GM23338 (cell line): ENCODE measurements around the gene PYGO1. TPM values are rescaled to one million over a fixed set of nuclear protein-coding genes. Genes with fewer than 3 reads are reported as not detected.
A peak's percentile ranks its signal among the peaks of the same experiment; 100 is the strongest.

Experiments
- ATAC-seq: fragments of 200-7000 bp; cut with Tn5 transposase; 3 replicates; pipeline ENCODE4 v1.9.1; 2020
- DNase-seq: peaks from one replicate; pipeline ENCODE4 v3.0.0-alpha.2; 2015; ENCODE audit warnings: low spot score
- H2AFZ ChIP-seq: fragments of 200-600 bp; sonication (generic); 2 replicates; pipeline ENCODE4 v1.8.0; 2016; ENCODE audit warnings: antibody characterized with exemption, mild to moderate bottlenecking, moderate library complexity
- H3F3A ChIP-seq: fragments of 200-600 bp; sonication (generic); replicated peaks from 2 replicates; pipeline ENCODE4 v1.8.0; 2017; ENCODE audit warnings: antibody characterized with exemption, mixed run types, low read depth
- H3K27ac ChIP-seq: fragments of 200-600 bp; sonication (generic); 2 replicates; pipeline ENCODE4 v1.6.1; 2016; ENCODE audit warnings: low read depth
- H3K27me3 ChIP-seq: fragments of 200-600 bp; sonication (generic); 2 replicates; pipeline ENCODE4 v1.8.0; 2016; ENCODE audit warnings: mild to moderate bottlenecking, mixed run types, moderate library complexity; ENCODE audit not compliant: insufficient read depth
- H3K36me3 ChIP-seq: fragments of 200-600 bp; sonication (generic); 2 replicates; pipeline ENCODE4 v1.8.0; 2016; ENCODE audit warnings: mild to moderate bottlenecking; ENCODE audit not compliant: insufficient read depth
- H3K4me1 ChIP-seq: fragments of 200-600 bp; sonication (generic); 2 replicates; pipeline ENCODE4 v1.8.0; 2016; ENCODE audit warnings: mild to moderate bottlenecking, moderate library complexity; ENCODE audit not compliant: insufficient read depth
- H3K4me2 ChIP-seq: fragments of 200-600 bp; sonication (generic); 2 replicates; pipeline ENCODE4 v1.7.1; 2017; ENCODE audit warnings: mixed run types
- H3K4me3 ChIP-seq: fragments of 200-600 bp; sonication (generic); 2 replicates; pipeline ENCODE4 v1.6.1; 2016; ENCODE audit warnings: mixed run types
- H3K79me2 ChIP-seq: fragments of 200-600 bp; sonication (generic); replicated peaks from 2 replicates; pipeline ENCODE4 v1.8.0; 2017; ENCODE audit warnings: mild to moderate bottlenecking; ENCODE audit not compliant: insufficient read depth
- H3K9me2 ChIP-seq: fragments of 200-600 bp; sonication (generic); 2 replicates; pipeline ENCODE4 v1.8.0; 2017; ENCODE audit not compliant: insufficient read depth
- H4K20me1 ChIP-seq: fragments of 200-600 bp; sonication (generic); replicated peaks from 2 replicates; pipeline ENCODE4 v1.8.0; 2017; ENCODE audit warnings: mild to moderate bottlenecking; ENCODE audit not compliant: insufficient read depth
- H3K27ac Mint-ChIP-seq: 2 replicates; pipeline ENCODE4 v1.8.0; 2020; ENCODE audit warnings: inconsistent platforms, mild to moderate bottlenecking, moderate library complexity, mixed read lengths
- H3K27me3 Mint-ChIP-seq: 3 replicates; pipeline ENCODE4 v1.8.0; 2022; ENCODE audit warnings: low read depth, mild to moderate bottlenecking, moderate library complexity, mixed read lengths, inconsistent platforms; ENCODE audit not compliant: insufficient read depth, poor library complexity
- H3K36me3 Mint-ChIP-seq: 3 replicates; pipeline ENCODE4 v1.8.0; 2021; ENCODE audit warnings: low read depth, mild to moderate bottlenecking, inconsistent platforms, moderate library complexity, mixed read lengths
- H3K4me1 Mint-ChIP-seq: 3 replicates; pipeline ENCODE4 v1.8.0; 2020; ENCODE audit warnings: mild to moderate bottlenecking, inconsistent platforms, mixed read lengths
- H3K4me3 Mint-ChIP-seq: 3 replicates; pipeline ENCODE4 v1.8.0; 2021; ENCODE audit warnings: moderate library complexity, mild to moderate bottlenecking, inconsistent platforms, mixed read lengths
- H3K9me3 Mint-ChIP-seq: 3 replicates; pipeline ENCODE4 v1.8.0; 2020; ENCODE audit warnings: moderate library complexity, mild to moderate bottlenecking, inconsistent platforms, mixed read lengths
- CREB1 ChIP-seq: fragments of 250-450 bp; sonication (Bioruptor Pico); IDR thresholded peaks from 2 replicates; pipeline ENCODE4 v1.5.0; 2020; ENCODE audit warnings: low read depth, mild to moderate bottlenecking, moderate library complexity
- EZH2phosphoT487 ChIP-seq: fragments of 200-600 bp; sonication (generic); IDR thresholded peaks from one replicate; pipeline ENCODE4 v1.8.1; 2018; ENCODE audit warnings: antibody characterized with exemption; ENCODE audit not compliant: unreplicated experiment
- NANOG ChIP-seq: IDR thresholded peaks from 2 replicates; pipeline ENCODE4 v1.6.1; 2016; ENCODE audit warnings: antibody characterized with exemption, borderline replicate concordance
- POLR2AphosphoS5 ChIP-seq: IDR thresholded peaks from 2 replicates; pipeline ENCODE4 v1.6.1; 2016; ENCODE audit warnings: antibody characterized with exemption, low read depth
- STAT1 ChIP-seq: IDR thresholded peaks from one replicate; pipeline ENCODE4 v1.6.1; 2016; ENCODE audit warnings: antibody characterized with exemption; ENCODE audit not compliant: unreplicated experiment
- ZNF114 ChIP-seq: fragments of 250-450 bp; sonication (Bioruptor Pico); IDR thresholded peaks from 2 replicates; pipeline ENCODE4 v1.5.0; 2020; ENCODE audit warnings: mild to moderate bottlenecking, moderate library complexity
- polyA plus RNA-seq: library from polyadenylated mRNA; unstranded; fragments of >200 nt; fragmentation: Nextera tagmentation; extraction: Ambion mirVana; gene quantifications from 2 replicates; pipeline ENCODE4 v1.2.1, GENCODE V29; 2016
- total RNA-seq: library from RNA; depleted of rRNA; stranded (reverse); fragments of >200 nt; shearing (Covaris generic); gene quantifications from 2 replicates; pipeline ENCODE4 v1.2.3, GENCODE V29; 2014
- TF ChIP-seq, protein P1 (sequence below), 2 experiments: fragments of 200-600 bp in 1 of 2; sonication (generic) in 1 of 2; conservative IDR thresholded peaks; 2 replicates each; pipeline versions ENCODE4 v1.5.1 to v1.6.1; 2016 to 2017; ENCODE audit warnings: antibody characterized with exemption in 2 of 2, low read depth in 2 of 2, mild to moderate bottlenecking in 2 of 2, moderate library complexity in 1 of 2
- TF ChIP-seq, protein P2 (sequence below): IDR thresholded peaks from one replicate; pipeline ENCODE4 v1.6.1; 2018; ENCODE audit warnings: antibody characterized with exemption; ENCODE audit not compliant: unreplicated experiment
- TF ChIP-seq, protein P3 (sequence below): fragments of 250-450 bp; sonication (Bioruptor Pico); IDR thresholded peaks from 2 replicates; pipeline ENCODE4 v1.5.0; 2020; ENCODE audit warnings: mild to moderate bottlenecking, moderate library complexity
- TF ChIP-seq, protein P4 (sequence below): IDR thresholded peaks from 2 replicates; pipeline ENCODE4 v1.6.1; 2016; ENCODE audit warnings: antibody characterized with exemption

PYGO1 gene
- total and polyA plus RNA-seq, 2 experiments from 2014 or later = 0.18 to 0.52 TPM

DNA sequence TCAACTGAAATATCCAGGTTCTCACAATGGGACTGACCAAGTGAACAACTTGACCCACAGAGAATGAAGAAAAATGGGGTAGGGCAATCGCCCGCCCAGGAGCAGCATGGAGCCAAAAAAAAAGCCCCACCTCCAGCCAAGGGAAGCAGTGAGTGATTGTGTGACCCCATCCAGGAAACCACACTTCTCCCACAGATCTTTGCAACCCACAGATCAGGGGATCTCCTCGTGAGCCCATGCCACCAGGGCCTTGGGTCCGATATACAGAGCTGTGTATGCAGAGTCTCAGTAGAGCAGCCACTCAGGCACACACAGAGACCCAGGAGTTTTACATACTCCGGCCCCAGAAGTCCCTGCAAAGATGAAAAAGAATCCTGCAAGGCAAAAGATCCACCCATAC, 35.7 kb downstream of the PYGO1 start:
- no peak overlapping the region for H3K4me3 ChIP-seq
- H3K9me2 ChIP-seq = no peaks in the 10 kb centered on the region
- Mint-ChIP-seq H3K9me3 (peaks cover 34% of the 10 kb centered on the region), H3K36me3 (peaks cover 21% of the 10 kb centered on the region), H3K4me1 (0 out of 3 replicates have a peak, but pooled peaks cover 3% of the 10 kb centered on the region), H3K27me3 (peaks cover 2% of the 10 kb centered on the region), H3K27ac (no peak overlapping the region), H3K4me3 (no peak overlapping the region)
- H3K27me3 ChIP-seq = no peaks in the 10 kb centered on the region
- H3K79me2 ChIP-seq = no peaks in the 10 kb centered on the region
- no peak overlapping the region for H3K4me2 ChIP-seq
- no peaks in the 10 kb centered on the region for H3F3A ChIP-seq
- H2AFZ ChIP-seq = peak overlapping the region; percentile 88; the same call in 1 of the 2 replicates
- ATAC-seq (no peak), DNase-seq (no peak)
- H3K36me3 ChIP-seq = peaks cover 5% of the 10 kb centered on the region; the same call in 1 of the 2 replicates
- no peak for TF ChIP-seq EZH2phosphoT487
- TF ChIP-seq STAT1 = no peak
- TF ChIP-seq, protein P1, sequence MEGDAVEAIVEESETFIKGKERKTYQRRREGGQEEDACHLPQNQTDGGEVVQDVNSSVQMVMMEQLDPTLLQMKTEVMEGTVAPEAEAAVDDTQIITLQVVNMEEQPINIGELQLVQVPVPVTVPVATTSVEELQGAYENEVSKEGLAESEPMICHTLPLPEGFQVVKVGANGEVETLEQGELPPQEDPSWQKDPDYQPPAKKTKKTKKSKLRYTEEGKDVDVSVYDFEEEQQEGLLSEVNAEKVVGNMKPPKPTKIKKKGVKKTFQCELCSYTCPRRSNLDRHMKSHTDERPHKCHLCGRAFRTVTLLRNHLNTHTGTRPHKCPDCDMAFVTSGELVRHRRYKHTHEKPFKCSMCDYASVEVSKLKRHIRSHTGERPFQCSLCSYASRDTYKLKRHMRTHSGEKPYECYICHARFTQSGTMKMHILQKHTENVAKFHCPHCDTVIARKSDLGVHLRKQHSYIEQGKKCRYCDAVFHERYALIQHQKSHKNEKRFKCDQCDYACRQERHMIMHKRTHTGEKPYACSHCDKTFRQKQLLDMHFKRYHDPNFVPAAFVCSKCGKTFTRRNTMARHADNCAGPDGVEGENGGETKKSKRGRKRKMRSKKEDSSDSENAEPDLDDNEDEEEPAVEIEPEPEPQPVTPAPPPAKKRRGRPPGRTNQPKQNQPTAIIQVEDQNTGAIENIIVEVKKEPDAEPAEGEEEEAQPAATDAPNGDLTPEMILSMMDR (conservative IDR thresholded peaks at IDR 0.05; ENCODE audit: low read depth in 2 of 2) = no peak
- TF ChIP-seq, protein P2, sequence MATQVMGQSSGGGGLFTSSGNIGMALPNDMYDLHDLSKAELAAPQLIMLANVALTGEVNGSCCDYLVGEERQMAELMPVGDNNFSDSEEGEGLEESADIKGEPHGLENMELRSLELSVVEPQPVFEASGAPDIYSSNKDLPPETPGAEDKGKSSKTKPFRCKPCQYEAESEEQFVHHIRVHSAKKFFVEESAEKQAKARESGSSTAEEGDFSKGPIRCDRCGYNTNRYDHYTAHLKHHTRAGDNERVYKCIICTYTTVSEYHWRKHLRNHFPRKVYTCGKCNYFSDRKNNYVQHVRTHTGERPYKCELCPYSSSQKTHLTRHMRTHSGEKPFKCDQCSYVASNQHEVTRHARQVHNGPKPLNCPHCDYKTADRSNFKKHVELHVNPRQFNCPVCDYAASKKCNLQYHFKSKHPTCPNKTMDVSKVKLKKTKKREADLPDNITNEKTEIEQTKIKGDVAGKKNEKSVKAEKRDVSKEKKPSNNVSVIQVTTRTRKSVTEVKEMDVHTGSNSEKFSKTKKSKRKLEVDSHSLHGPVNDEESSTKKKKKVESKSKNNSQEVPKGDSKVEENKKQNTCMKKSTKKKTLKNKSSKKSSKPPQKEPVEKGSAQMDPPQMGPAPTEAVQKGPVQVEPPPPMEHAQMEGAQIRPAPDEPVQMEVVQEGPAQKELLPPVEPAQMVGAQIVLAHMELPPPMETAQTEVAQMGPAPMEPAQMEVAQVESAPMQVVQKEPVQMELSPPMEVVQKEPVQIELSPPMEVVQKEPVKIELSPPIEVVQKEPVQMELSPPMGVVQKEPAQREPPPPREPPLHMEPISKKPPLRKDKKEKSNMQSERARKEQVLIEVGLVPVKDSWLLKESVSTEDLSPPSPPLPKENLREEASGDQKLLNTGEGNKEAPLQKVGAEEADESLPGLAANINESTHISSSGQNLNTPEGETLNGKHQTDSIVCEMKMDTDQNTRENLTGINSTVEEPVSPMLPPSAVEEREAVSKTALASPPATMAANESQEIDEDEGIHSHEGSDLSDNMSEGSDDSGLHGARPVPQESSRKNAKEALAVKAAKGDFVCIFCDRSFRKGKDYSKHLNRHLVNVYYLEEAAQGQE = no peak
- no peak for TF ChIP-seq POLR2AphosphoS5
- TF ChIP-seq, protein P3, sequence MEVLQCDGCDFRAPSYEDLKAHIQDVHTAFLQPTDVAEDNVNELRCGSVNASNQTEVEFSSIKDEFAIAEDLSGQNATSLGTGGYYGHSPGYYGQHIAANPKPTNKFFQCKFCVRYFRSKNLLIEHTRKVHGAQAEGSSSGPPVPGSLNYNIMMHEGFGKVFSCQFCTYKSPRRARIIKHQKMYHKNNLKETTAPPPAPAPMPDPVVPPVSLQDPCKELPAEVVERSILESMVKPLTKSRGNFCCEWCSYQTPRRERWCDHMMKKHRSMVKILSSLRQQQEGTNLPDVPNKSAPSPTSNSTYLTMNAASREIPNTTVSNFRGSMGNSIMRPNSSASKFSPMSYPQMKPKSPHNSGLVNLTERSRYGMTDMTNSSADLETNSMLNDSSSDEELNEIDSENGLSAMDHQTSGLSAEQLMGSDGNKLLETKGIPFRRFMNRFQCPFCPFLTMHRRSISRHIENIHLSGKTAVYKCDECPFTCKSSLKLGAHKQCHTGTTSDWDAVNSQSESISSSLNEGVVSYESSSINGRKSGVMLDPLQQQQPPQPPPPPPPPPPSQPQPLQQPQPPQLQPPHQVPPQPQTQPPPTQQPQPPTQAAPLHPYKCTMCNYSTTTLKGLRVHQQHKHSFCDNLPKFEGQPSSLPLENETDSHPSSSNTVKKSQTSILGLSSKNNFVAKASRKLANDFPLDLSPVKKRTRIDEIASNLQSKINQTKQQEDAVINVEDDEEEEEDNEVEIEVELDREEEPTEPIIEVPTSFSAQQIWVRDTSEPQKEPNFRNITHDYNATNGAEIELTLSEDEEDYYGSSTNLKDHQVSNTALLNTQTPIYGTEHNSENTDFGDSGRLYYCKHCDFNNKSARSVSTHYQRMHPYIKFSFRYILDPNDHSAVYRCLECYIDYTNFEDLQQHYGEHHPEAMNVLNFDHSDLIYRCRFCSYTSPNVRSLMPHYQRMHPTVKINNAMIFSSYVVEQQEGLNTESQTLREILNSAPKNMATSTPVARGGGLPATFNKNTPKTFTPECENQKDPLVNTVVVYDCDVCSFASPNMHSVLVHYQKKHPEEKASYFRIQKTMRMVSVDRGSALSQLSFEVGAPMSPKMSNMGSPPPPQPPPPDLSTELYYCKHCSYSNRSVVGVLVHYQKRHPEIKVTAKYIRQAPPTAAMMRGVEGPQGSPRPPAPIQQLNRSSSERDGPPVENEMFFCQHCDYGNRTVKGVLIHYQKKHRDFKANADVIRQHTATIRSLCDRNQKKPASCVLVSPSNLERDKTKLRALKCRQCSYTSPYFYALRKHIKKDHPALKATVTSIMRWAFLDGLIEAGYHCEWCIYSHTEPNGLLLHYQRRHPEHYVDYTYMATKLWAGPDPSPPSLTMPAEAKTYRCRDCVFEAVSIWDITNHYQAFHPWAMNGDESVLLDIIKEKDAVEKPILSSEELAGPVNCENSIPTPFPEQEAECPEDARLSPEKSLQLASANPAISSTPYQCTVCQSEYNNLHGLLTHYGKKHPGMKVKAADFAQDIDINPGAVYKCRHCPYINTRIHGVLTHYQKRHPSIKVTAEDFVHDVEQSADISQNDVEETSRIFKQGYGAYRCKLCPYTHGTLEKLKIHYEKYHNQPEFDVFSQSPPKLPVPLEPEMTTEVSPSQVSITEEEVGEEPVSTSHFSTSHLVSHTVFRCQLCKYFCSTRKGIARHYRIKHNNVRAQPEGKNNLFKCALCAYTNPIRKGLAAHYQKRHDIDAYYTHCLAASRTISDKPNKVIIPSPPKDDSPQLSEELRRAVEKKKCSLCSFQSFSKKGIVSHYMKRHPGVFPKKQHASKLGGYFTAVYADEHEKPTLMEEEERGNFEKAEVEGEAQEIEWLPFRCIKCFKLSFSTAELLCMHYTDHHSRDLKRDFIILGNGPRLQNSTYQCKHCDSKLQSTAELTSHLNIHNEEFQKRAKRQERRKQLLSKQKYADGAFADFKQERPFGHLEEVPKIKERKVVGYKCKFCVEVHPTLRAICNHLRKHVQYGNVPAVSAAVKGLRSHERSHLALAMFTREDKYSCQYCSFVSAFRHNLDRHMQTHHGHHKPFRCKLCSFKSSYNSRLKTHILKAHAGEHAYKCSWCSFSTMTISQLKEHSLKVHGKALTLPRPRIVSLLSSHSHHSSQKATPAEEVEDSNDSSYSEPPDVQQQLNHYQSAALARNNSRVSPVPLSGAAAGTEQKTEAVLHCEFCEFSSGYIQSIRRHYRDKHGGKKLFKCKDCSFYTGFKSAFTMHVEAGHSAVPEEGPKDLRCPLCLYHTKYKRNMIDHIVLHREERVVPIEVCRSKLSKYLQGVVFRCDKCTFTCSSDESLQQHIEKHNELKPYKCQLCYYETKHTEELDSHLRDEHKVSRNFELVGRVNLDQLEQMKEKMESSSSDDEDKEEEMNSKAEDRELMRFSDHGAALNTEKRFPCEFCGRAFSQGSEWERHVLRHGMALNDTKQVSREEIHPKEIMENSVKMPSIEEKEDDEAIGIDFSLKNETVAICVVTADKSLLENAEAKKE = no peak
- TF ChIP-seq, protein P4, sequence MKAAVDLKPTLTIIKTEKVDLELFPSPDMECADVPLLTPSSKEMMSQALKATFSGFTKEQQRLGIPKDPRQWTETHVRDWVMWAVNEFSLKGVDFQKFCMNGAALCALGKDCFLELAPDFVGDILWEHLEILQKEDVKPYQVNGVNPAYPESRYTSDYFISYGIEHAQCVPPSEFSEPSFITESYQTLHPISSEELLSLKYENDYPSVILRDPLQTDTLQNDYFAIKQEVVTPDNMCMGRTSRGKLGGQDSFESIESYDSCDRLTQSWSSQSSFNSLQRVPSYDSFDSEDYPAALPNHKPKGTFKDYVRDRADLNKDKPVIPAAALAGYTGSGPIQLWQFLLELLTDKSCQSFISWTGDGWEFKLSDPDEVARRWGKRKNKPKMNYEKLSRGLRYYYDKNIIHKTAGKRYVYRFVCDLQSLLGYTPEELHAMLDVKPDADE = no peak
- no peak for TF ChIP-seq ZNF114 (CRISPR knock-in tag)
- TF ChIP-seq CREB1 = no peak
- TF ChIP-seq NANOG = no peak
- no peak overlapping the region for H3K27ac ChIP-seq
- no peaks in the 10 kb centered on the region for H4K20me1 ChIP-seq
- no peaks in the 10 kb centered on the region for H3K4me1 ChIP-seq
